ENCODE measurements around the gene ALPG. TPM values are rescaled to one million over a fixed set of nuclear protein-coding genes. Genes with fewer than 3 reads are reported as not detected.

Gene ALPG
- total RNA-seq, 4 donors from 2014 or later, result not detected

DNA sequence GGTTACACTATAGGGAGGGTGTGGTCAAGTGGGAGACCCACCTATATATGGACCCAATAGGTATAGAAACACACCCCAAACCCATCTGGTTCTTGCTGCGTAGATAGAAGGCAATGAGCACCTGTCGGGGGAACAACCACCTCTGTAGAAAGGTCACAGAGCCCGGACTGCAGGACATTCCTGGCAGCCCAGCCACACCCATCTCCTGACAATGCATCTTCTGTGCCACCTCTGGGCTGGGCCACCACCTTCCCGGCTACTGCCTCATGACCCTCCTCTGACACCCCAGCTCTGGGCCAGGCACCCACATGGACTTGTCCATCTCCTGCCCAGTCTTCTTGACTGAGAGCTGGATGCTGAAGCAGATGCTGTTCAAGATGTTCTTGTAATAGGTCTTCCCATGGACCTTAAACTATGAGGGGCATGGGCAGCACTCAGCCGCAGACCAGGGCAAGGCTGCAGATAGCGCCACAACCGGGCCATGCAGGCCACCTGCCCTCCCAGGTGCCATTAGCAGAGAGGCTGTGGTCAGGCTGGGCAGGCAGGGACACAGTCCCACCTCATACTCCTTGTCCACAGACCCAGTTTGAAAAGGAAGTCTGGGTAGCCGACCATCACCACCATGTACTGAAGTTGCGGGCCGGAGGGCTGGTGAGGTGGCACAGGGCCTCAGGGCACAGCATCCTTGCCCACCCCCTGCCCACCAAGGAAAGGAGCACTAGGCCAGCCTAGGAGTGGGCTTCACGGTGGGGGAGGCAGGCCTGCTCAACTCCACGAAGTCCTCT, 9.3 kb downstream of the ALPG start:
- Histone ChIP-seq H3K36me3 (no peaks in the 10 kb centered on the region), H3K27me3 (peaks cover 0 to 80% (median 25%) of the 10 kb centered on the region in 4 donors), H3K27ac (replicated peaks in 1 of 4) (no peak overlapping the region), H3K9me3 (no peaks in the 10 kb centered on the region), H3K4me3 (no peak overlapping the region), H3K4me1 (peaks cover 18 to 29% (median 24%) of the 10 kb centered on the region in 4 donors)
- no peak for DNase-seq (ENCODE audit: extremely low spot score)
- no peak for TF ChIP-seq POLR2A (IDR thresholded peaks at IDR 0.05; ENCODE audit: low read depth)
- TF ChIP-seq, protein P1, sequence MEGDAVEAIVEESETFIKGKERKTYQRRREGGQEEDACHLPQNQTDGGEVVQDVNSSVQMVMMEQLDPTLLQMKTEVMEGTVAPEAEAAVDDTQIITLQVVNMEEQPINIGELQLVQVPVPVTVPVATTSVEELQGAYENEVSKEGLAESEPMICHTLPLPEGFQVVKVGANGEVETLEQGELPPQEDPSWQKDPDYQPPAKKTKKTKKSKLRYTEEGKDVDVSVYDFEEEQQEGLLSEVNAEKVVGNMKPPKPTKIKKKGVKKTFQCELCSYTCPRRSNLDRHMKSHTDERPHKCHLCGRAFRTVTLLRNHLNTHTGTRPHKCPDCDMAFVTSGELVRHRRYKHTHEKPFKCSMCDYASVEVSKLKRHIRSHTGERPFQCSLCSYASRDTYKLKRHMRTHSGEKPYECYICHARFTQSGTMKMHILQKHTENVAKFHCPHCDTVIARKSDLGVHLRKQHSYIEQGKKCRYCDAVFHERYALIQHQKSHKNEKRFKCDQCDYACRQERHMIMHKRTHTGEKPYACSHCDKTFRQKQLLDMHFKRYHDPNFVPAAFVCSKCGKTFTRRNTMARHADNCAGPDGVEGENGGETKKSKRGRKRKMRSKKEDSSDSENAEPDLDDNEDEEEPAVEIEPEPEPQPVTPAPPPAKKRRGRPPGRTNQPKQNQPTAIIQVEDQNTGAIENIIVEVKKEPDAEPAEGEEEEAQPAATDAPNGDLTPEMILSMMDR (IDR thresholded peaks at IDR 0.05), result no peak
- TF ChIP-seq POLR2AphosphoS5 (IDR thresholded peaks at IDR 0.05), result no peak
- no peak for TF ChIP-seq EP300 (IDR thresholded peaks at IDR 0.05)
- intact Hi-C loops (cut with DNase I), result no loop called here
- WGBS, result 97% methylated on average over 9 of the region's 12 CpGs

DNA sequence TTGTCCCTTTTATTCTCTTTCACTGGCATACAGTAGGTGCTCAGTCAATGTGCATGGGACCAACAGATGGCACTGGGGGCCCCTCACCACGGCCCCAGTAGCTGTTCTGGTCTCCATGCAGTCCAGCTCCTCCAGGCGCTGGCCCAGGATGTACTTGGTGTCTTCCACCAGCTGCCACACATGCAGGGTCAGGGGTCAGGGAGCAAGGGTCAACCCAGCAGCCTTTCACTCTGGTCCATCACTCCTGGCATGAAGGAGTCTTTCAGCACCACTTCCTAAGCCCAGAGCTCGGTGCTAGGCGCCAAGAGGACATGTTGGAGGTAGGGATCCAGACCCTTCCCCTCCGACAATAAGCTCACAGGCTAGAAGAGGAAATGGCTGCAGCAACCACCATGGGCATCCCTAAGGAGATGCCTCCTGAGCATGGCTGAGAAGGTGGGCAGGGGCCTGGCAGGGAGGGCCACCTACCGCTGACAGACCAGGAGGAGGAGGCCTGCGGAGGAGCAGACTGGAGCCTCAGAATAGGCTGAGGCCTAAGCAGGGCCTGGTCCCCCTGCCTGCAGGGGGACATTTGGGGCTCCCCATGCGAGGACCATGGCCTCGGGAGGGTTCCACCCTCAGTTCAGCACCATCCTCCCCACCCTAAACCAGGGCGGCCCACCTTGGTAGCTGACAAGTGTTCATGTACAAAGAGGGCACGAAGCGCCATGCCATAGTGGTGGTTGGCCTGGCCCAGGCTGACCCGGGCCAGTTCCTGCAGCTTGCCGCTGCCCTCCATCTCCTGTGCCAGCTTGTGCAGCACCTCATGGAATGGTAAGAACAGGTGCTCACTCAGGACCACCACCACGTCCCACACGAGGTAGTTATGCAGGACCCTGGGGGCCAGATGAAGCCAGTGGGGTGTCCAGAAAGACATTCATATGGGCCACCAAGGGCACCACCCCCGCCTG, 10.2 kb downstream of the ALPG start:
- no peak for DNase-seq (ENCODE audit: extremely low spot score)
- intact Hi-C loops (cut with DNase I), result no loop called here
- Histone ChIP-seq H3K9me3 (no peaks in the 10 kb centered on the region), H3K4me1 (peaks cover 18 to 32% (median 26%) of the 10 kb centered on the region in 4 donors), H3K36me3 (no peaks in the 10 kb centered on the region), H3K27me3 (peaks cover 0 to 80% (median 31%) of the 10 kb centered on the region in 4 donors), H3K4me3 (no peak overlapping the region), H3K27ac (replicated peaks in 1 of 4) (no peak overlapping the region)
- WGBS, result 91% methylated on average over 6 of the region's 17 CpGs
- TF ChIP-seq POLR2A (IDR thresholded peaks at IDR 0.05; ENCODE audit: low read depth), result no peak
- TF ChIP-seq POLR2AphosphoS5 (IDR thresholded peaks at IDR 0.05), result no peak
- TF ChIP-seq, protein P1 (IDR thresholded peaks at IDR 0.05), result no peak
- no peak for TF ChIP-seq EP300 (IDR thresholded peaks at IDR 0.05)

DNA sequence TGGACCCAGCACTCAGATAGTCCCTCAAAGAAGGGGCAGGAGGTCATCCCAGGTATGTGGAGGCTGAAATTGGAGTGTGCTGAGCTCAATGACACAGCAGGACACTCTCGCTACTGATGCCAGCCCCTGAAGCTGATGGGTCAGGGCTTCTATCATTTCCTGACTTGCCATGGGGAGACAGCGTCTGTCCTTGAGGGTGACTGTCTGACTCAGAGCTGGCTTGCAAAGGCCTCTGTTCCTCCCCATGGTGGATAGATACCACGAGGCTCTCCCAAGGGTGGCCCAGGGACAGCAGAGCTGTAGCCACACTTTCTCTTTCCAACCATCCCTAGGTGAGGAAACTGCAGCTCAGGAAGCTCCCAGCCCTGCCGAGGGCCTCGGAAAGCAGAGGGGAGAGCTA, 10.8 kb downstream of the ALPG start:
- Histone ChIP-seq H3K9me3 (peaks cover 0 to 5% (median 4%) of the 10 kb centered on the region in 4 donors), H3K27me3 (peaks cover 0 to 82% (median 34%) of the 10 kb centered on the region in 4 donors), H3K27ac (replicated peaks in 1 of 4) (no peak overlapping the region), H3K4me3 (no peak overlapping the region), H3K36me3 (no peaks in the 10 kb centered on the region), H3K4me1 (peaks cover 18 to 32% (median 26%) of the 10 kb centered on the region in 4 donors)
- 81% methylated on average over 4 of the region's 5 CpGs for WGBS
- intact Hi-C loops (cut with DNase I), result no loop called here
- TF ChIP-seq POLR2AphosphoS5 (IDR thresholded peaks at IDR 0.05) (no peak), POLR2A (IDR thresholded peaks at IDR 0.05; ENCODE audit: low read depth) (no peak), EP300 (IDR thresholded peaks at IDR 0.05) (no peak)
- TF ChIP-seq, protein P1 (IDR thresholded peaks at IDR 0.05), result no peak
- no peak for DNase-seq (ENCODE audit: extremely low spot score)

DNA sequence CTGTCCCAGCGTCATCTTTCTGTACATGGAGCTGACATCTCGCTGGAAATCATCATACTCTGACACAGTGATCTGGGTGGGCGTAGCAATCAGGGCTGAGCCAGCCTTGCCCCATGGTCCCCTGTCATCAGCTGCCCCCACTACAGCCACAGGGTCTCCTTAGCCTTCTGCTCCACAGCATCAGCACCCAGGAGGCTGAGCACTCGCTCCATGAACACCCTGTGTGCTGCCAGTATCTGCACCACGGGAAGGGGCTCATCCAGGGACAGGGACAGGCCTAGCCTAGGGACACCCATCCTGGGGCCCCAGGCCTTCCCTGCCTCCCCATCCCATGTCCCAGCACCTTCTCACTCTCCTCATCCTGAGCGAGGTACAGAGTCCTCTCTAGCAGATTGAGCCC, 11.4 kb downstream of the ALPG start:
- DNase-seq (ENCODE audit: extremely low spot score), result no peak
- Histone ChIP-seq H3K27me3 (peaks cover 0 to 86% (median 34%) of the 10 kb centered on the region in 4 donors), H3K27ac (replicated peaks in 1 of 4) (no peak overlapping the region), H3K4me3 (no peak overlapping the region), H3K9me3 (peaks cover 0 to 9% (median 8%) of the 10 kb centered on the region in 4 donors), H3K4me1 (peaks cover 18 to 32% (median 26%) of the 10 kb centered on the region in 4 donors), H3K36me3 (no peaks in the 10 kb centered on the region)
- intact Hi-C loops (cut with DNase I), result no loop called here
- WGBS, result no CpG with 5 or more reads among the region's 6 CpGs
- no peak for TF ChIP-seq EP300 (IDR thresholded peaks at IDR 0.05)
- TF ChIP-seq, protein P1 (IDR thresholded peaks at IDR 0.05), result no peak
- TF ChIP-seq POLR2A (IDR thresholded peaks at IDR 0.05; ENCODE audit: low read depth), result no peak
- TF ChIP-seq POLR2AphosphoS5 (IDR thresholded peaks at IDR 0.05), result no peak
